Lower lobe of right lung (tissue), 2 donors: ENCODE data around the gene SLBP. TPM values are rescaled to one million over a fixed set of nuclear protein-coding genes. Genes with fewer than 3 reads are reported as not detected.
A peak's percentile ranks its signal among the peaks of the same experiment; 100 is the strongest.

Experiments used
- ATAC-seq, 2 donors: fragments of 200-7000 bp; cut with Tn5 transposase; one replicate each; pipeline ENCODE4 v1.9.1; 2020 to 2022; ENCODE audit warnings: mild to moderate bottlenecking in 2 of 2, moderate library complexity in 2 of 2
- DNase-seq: peaks from one replicate; pipeline ENCODE4 v3.0.0-alpha.2; 2020
- H3K27ac ChIP-seq: fragments of 200-600 bp; one replicate; pipeline ENCODE4 v1.8.0; 2022
- H3K27me3 ChIP-seq: fragments of 200-600 bp; one replicate; pipeline ENCODE4 v1.8.0; 2022; ENCODE audit warnings: low read depth
- H3K36me3 ChIP-seq: fragments of 200-600 bp; one replicate; pipeline ENCODE4 v1.8.0; 2022; ENCODE audit warnings: mild to moderate bottlenecking
- H3K4me1 ChIP-seq: fragments of 200-600 bp; one replicate; pipeline ENCODE4 v1.8.0; 2022
- H3K4me3 ChIP-seq: fragments of 200-600 bp; one replicate; pipeline ENCODE4 v1.8.0; 2022; ENCODE audit warnings: mild to moderate bottlenecking
- H3K9me3 ChIP-seq: fragments of 200-600 bp; one replicate; pipeline ENCODE4 v1.8.0; 2022
- CTCF ChIP-seq: fragments of 200-600 bp; IDR thresholded peaks from one replicate; pipeline ENCODE4 v1.8.0; 2022; ENCODE audit warnings: antibody characterized with exemption, mild to moderate bottlenecking
- intact Hi-C: fragments of 100-400 bp; cut with DNase I; formaldehyde crosslinking; loops from one replicate; pipeline ENCODE4 v1.11.0; 2022
- long read RNA-seq: library from polyadenylated mRNA; unstranded; transcript quantifications from one replicate; pipeline ENCODE4 v2.0.0, GENCODE V29; 2021
- total RNA-seq: library from RNA; stranded (reverse); fragmentation: NEBNext Ultra II Directional; extraction: Animal tissue kit (Norgen Biotek cat#: 25700); gene quantifications from one replicate; pipeline ENCODE4 v1.2.1, GENCODE V29; 2021
- donor health status: DM: no; HTN: yes; CAD: no; lungs with severe emphysema.

The SLBP gene
- total RNA-seq: 31.6 TPM
- long read RNA-seq, transcript SLBP-206 (8 exons, 1,977 nt): major isoform, 55 of 73 reads
- long read RNA-seq, partial matches to known transcripts: 7 of 73 reads
- long read RNA-seq, other reads (novel, unspliced or antisense): 8 of 73 reads

- TF ChIP-seq CTCF: no peak
- intact Hi-C loops: no loop called here
Observed at GRCh38 chr4:1712216-1713002, at the start of gene SLBP. SLBP (minus strand) TSS chr4:1712319; CDS start chr4:1712188, 131 bp downstream.

GRCh38 chr4:1761130-1761689 is 49.1 kb upstream of the SLBP start:
- TF ChIP-seq CTCF: no peak
- intact Hi-C loops: no loop called here
- H3K4me3 ChIP-seq: no peak overlapping the region
- no peak overlapping the region for H3K27ac ChIP-seq
- H3K9me3 ChIP-seq: no peaks in the 10 kb centered on the region
- no peak for ATAC-seq
- no peaks in the 10 kb centered on the region for H3K36me3 ChIP-seq
- peaks cover 23% of the 10 kb centered on the region for H3K4me1 ChIP-seq
- peaks cover 7% of the 10 kb centered on the region for H3K27me3 ChIP-seq
- no peak for DNase-seq

More at GRCh38 chr4:1712216-1713002, at the start of gene SLBP:
- DNase-seq (peak; percentile 99), ATAC-seq (peak; percentile 97 to 98)
- Histone ChIP-seq H3K27ac (peak within 1 kb of the TSS; percentile 99), H3K4me3 (peak within 1 kb of the TSS; percentile 95), H3K36me3 (peaks cover 34% of the 10 kb centered on the region), H3K27me3 (no peaks in the 10 kb centered on the region), H3K9me3 (no peaks in the 10 kb centered on the region), H3K4me1 (peaks cover 65% of the 10 kb centered on the region)

- Histone ChIP-seq H3K36me3 (no peaks in the 10 kb centered on the region), H3K27ac (peak overlapping the region; percentile 56), H3K27me3 (peaks cover 7% of the 10 kb centered on the region), H3K4me1 (peaks cover 18% of the 10 kb centered on the region), H3K4me3 (no peak overlapping the region), H3K9me3 (no peaks in the 10 kb centered on the region)
- intact Hi-C loops: no loop called here
- no peak for TF ChIP-seq CTCF
- DNase-seq (no peak), ATAC-seq (no peak)
Observed at GRCh38 chr4:1760521-1761071, 48.5 kb upstream of the SLBP start.

GRCh38 chr4:1759818-1760223 is 47.7 kb upstream of the SLBP start:
- H3K27ac ChIP-seq: peak overlapping the region; percentile 56
- H3K9me3 ChIP-seq: no peaks in the 10 kb centered on the region
- no peaks in the 10 kb centered on the region for H3K36me3 ChIP-seq
- H3K27me3 ChIP-seq: peaks cover 7% of the 10 kb centered on the region
- H3K4me1 ChIP-seq: peaks cover 18% of the 10 kb centered on the region
- intact Hi-C loops: no loop called here
- no peak for DNase-seq
- TF ChIP-seq CTCF: no peak
- no peak for ATAC-seq
- no peak overlapping the region for H3K4me3 ChIP-seq

- Histone ChIP-seq H3K27me3 (peaks cover 7% of the 10 kb centered on the region), H3K27ac (peak overlapping the region; percentile 56), H3K9me3 (no peaks in the 10 kb centered on the region), H3K4me1 (peaks cover 18% of the 10 kb centered on the region), H3K36me3 (no peaks in the 10 kb centered on the region), H3K4me3 (no peak overlapping the region)
- intact Hi-C loops: no loop called here
- no peak for ATAC-seq
- TF ChIP-seq CTCF: no peak
- no peak for DNase-seq
Observed at GRCh38 chr4:1759170-1759817, 47.2 kb upstream of the SLBP start.
